SK-N-DZ (cell line): ENCODE data around the gene GALNT11.
"Not testable (repeated sequence)": the region's sequence is repeated elsewhere in the genome, so short reads cannot be mapped to it uniquely, and the experiment has no call there.

ENCODE experiments used
- DNase-seq: peaks from one replicate; pipeline ENCODE4 v3.0.0-alpha.2; 2015; ENCODE audit warnings: low spot score

Gene GALNT11

DNA sequence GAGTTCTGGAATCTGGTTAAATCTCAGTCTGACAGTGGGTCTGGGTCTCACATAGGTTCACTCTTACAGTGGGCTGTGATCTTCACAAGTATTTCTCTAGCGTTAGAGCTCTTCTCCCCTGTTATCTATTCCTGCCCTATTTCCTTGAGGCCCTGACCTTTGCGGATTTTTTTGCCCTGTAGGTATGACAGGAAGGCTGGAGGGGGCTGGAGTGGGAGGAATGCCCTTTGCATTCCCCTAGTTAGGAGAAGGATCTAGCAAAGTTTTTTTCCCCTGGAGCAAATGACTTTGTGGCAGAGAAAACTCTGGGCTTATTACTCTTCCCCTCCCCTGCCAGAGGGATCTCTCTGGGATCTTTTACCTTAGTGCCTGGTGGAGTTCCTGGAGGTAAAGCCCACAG, 49.2 kb downstream of the GALNT11 start:
- no peak for DNase-seq

DNA sequence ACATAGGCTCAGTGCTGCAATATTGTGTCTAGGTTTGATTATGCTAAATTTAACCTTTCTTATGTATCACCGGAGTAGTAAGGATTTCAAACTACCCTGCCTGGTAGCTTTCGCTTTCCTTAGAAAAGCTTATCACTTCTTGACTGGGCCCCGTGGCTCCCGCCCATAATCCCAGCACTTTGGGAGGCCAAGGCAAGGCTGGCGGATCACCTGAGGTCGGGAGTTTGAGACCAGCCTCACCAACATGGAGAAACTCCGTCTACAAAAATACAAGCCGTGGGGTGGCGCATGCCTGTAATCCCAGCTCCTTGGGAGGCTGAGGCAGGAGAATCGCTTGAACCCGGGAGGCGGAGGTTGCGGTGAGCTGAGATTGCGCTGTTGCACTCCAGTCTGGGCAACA, 49.9 kb downstream of the GALNT11 start:
- not testable (repeated sequence) for DNase-seq

DNA sequence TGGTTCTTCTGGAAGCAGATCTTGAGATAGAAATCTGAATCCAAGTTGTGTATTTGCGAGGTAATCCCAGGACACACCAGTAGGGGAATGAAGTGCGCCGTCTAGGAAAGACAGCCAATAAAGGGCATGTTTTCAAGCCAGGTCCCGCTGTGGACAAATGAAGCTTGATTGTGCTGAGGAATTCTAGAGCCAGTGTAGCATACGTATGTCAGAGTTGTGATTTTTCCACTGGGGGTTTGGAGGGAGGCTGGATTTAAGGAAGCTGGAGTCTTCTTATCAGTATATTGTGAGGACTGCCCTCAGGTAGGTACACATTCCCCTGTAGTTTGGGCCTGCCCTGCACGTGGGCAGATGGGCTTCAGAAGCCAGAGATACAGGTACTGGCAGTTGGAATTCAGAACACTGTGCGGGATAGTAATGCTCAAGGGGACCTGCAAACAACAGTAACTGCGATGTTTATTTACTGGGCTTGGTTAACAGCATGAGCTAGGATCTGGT, 50.9 kb downstream of the GALNT11 start:
- DNase-seq, result peak; percentile 65

DNA sequence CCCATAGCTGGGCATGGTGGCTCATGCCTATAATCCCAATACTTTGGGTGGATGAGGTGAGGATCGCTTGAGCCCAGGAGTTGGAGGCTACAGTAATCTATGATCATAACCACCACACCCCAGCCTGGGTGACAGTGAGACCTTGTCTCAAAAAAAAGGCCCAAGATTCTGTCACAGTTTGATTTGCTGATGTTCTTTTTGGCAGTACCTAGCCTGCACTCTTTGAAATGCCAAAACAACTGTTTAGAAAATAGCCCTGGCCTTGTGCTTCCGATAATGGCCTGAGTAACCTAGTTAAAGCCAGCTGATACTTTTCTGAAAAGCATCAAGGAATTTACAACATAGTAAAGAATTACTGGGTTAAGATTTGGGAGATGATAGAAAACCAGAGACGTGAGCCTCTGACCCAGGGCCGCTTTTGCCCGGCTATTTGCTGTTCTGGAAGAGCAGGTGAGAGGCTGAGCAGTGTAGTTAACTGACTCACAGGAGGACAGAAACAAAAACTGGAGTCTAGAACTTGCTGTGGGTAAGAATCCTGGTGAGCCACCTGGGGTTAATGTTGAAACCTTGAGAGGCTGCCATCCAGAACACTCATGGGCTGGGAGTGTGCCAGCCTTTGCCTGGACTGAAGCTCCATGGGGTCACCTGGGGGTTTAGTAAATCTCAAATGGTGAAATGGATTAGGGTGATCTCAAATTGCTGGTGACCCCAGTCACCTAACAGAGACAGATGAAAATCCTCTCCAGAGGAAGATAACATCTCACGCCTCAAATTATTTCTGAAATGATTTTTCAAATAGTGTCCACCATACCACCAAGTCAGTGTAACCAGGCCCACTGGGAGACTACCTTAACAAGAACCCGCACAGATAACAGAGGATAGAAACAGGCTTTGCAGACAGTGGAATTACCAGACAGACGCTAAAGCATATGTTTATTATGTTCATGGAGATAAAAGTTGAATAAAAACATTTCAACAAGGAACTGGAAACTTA, 51.8 kb downstream of the GALNT11 start:
- DNase-seq, result peak; percentile 21

DNA sequence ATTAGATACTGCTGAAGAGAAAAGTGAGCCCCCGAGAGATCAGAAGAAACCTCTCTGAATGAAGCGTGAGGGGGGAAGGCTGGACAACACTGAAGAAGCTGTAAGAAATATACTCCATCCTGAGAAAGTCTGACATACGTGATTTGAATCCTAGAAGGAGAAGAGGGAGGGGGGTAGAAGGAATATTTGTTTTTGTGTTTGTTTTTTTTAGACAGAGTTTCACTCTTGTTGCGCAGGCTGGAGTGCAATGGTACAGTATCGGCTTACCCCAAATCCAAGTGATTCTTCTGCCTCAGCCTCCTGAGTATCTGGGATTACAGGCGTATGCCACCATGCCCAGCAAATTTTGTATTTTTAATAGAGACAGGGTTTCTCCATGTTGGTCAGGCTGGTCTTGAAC, 52.6 kb downstream of the GALNT11 start:
- no peak for DNase-seq

DNA sequence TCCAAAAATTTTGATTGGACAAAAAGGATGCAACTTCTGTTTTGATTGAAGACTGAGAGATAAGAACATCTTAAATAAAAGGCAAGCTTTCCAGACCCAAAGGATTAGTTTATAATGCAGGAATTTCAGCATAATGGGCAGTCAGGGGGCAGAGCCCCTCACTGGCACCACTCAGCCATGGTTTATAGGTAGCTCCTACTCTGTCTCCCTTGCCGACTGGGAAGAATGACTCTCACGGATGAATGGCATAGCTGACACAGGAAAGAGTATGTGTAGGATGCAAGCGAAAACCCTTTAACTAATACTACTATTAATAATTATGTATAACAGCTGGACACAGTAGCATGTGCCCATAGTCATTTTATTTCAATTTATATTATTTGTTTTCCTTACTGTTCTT, 53.3 kb downstream of the GALNT11 start:
- no peak for DNase-seq

DNA sequence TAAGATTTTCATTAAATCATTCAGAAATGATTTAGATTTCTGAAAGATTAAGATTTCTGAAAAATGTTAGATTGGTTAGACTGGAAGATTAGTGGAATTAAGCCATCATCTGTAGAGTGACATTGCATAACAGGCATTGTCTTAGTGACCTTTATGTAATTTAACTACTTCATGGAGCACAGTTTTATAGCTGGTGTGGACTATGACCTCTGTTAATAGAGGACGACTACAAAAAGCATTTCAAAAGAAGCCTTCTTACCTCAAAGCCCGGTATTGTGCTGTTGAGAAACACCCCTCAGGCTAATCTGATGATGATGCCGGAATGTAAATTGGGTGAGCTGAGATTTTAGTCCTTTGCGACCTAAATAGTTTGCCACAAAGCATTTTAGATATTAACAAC, 55.6 kb downstream of the GALNT11 start:
- DNase-seq, result no peak

DNA sequence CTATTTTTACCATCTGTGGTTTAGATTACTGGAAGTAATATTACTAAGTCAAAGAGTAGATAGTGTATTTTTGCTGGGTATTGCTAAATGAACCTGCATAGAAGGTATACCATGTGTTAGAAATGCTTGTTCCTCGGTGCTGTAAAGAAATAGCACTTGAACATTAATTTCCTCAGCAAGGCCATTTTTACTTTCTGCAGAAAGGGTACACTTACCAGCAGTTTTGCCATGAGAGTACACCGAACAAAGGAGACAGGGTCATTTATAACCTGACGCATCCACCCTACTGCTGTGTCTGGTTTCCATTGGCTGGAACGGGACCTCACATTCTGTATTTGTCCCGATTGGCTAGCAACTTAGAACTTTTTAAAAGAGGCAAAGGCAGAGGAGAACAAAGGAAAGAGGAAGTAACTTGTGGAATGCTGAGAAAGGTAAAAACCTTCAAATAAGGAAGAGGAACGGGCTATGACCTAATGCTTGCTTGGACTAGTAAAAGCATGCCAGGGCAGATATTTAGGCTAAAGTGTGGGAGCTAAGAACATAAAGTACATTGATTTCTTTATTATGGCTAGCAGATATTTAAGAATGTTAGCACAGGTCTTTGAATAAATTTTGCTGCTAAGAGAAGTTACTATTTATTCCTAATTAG, 56.7 kb downstream of the GALNT11 start:
- DNase-seq, result not testable (repeated sequence)

DNA sequence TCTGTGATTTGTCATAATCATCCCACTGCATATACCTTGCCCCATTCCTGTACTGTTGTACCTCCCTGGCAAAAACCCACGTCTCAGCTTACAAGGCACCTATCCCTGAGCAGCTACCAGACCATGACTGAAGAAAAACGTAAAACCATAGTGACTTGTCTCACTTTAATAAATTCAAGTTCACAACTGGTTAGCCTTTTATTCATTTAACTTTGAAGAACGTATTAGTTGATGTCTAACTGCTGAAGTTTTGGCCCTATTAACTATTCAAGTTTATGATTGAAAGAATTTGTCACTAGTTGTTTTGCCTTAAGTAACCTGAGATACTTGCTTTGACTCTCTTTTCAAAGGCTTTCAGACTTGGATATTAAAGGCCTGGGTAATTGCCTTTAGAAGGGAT, 59.7 kb downstream of the GALNT11 start:
- DNase-seq, result no peak

DNA sequence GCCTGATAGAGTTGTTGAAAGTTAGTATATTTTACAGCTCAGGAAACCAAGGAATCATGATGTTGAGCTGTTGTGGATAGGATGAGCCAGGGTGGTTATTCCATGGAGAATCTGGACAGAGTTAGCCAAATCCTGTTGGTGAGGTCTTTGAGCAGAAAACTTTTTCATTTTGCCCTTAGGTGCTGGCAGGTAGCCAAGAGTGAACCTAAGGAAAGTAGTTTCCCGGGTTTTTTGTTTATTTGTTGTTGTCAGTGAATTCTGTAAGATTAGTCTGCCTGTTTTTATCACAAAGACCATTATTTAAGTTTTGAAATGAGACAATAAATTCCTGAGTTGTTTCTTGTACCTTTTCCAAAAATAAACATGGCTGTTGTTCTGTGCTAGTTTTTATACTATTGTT, 61.0 kb downstream of the GALNT11 start:
- no peak for DNase-seq

DNA sequence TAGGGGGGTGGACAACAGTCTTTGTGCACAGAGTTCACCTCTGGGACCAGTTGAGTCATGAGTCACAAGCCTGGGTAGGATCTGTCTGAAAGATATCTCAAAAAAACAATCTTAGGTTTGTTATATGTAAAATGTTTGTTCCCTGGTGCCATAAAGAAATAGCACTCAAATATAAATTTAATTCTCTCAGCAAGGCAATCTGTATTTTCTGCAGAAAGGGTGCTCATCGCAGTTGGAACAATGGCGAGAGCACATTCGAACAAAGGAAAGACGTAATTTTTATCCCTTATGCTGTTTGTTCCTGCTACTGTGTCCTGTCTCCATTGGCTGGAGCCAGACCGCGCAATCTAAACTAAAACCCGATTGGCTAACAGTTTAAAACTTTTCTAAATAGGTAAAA, 63.7 kb downstream of the GALNT11 start:
- DNase-seq, result no peak

DNA sequence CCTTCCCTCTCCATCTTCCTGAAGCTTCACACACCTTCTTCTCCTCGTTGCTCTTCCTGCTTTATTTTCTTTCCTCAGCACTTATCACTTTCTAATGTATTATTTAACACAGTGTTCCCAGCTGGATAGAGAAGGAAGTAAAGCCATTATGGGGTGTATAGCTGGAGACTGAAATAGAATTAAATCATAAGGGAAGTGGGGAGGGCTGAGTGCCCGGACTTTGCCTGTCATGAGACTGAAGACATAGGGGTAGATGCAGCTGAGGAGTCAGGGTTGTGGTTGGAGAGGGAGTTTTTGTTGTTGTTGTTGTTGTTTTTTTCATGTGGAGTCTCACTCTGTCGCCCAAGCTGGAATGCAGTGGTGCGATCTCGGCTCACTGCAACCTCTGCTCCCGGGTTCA, 65.3 kb downstream of the GALNT11 start:
- no peak for DNase-seq

DNA sequence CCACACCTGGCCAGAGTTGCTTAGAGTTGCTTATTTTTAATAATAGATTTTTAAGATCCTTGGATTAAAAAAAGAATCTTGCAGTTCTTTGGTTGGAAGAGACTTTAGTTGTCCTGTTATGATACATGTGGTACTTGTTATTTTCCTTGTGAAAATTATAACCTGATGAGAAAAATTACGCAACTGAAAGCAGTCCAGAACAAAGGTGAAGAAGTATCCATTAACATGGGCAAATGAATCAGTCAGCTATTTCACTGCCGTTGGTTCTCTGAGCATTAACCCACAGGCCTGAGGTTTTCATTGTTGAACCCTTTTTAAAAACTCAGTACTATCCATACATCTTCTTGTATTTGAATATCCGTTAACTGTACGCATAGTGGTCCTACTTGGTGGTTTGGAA, 68.2 kb downstream of the GALNT11 start:
- no peak for DNase-seq

DNA sequence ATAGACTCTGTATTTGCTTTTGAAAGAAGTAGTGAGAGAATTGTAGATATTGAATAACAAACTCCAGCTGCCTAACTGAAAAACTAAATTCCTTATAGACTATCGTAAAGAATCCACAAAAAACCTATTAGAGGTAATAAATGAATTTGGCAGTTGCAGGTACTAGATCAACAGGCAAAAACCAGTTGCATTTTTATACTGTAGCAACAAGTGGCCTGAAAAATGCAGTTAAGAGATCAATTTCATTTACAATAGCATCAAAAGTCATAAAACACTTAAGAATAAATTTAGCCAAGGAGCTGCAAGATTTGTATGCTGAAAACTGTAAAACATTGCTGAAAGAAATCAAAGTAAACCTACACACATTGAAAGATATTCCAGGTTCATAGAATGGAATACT, 70.3 kb downstream of the GALNT11 start:
- no peak for DNase-seq

DNA sequence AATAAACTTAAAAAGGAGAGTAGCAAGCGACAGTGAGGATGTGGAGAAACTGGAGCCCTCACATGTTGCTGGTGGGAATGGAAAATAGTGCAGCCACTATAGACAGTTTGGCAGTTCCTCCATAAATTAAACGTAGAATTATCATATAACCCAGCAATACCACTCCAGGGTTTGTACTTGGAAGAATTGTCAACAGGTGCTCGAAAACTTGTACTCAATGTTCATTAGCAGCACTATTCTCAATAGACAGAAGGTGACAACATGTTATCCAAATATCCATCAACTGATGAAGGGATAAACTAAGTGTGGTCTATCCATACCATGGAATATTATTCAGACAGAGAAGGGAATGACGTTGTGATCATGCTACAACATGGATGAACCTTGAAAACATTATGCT, 71.9 kb downstream of the GALNT11 start:
- no peak for DNase-seq

DNA sequence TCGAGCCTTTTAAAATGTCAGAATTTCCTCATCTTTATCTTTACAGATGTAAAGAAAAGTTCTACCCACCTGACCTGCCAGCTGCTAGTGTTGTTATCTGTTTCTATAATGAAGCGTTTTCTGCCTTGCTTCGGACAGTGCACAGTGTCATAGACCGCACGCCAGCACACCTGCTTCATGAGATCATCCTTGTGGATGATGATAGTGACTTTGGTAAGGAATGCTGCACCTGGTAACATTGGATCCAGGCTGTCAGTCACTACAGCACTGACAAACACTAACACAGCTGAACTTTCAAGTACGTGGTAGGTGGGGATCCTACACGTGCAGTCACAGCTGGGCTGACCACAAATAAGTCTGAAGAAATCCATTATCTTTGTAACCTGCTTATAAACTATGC, 77.6 kb downstream of the GALNT11 start:
- no peak for DNase-seq

DNA sequence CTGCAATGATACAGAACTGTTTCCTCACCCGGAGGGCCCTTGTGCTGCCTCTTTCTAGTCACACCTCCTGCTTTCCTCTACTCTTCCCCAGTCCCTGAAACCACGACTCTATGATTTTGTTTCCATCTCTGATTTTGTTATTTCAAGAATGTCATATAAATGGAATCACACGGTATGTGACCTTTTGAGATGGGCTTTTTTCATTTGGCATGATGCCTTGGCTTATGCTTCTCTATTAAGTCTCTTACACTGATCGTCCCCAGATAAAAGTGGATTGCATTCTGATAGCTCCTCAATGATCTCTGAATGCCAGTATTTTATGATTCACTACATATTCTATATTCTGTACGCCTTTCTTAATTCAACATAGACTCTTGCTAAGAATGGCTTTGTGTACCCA, 78.2 kb downstream of the GALNT11 start:
- no peak for DNase-seq

DNA sequence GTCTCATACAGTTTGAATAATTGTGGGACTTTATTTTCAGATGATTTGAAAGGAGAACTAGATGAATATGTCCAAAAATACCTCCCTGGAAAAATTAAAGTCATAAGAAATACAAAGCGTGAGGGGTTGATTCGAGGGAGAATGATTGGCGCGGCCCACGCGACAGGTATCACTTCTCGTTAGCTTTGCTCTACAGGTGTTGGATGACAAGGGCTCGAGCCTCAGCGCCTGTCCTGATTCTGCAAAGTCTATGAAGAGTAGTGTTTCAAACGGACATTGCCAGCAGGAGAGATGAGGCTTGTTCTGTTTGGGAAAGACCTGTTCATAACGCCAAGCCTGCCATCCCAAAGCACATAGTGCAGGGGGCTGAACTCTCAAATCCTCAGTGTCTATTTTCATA, 79.7 kb downstream of the GALNT11 start:
- DNase-seq, result no peak

DNA sequence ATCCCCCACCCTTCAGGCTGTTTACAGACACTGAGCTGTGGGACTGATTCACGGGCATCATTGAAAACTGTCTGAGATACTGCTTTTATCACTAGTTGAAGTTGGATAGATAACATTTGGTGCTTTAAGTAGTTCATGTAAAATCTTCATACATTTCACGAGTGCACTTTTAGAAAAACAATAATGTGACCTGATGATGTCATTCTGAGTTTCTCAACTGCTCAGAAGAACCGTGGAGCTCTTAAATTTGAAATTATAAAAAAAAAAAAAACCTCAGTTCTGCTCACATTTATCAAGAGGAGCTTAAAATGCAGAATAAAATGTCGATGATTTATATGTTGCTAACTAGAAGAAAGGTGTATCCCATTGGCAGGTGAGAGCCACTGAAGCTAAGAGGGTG, 81.5 kb downstream of the GALNT11 start:
- DNase-seq, result no peak

DNA sequence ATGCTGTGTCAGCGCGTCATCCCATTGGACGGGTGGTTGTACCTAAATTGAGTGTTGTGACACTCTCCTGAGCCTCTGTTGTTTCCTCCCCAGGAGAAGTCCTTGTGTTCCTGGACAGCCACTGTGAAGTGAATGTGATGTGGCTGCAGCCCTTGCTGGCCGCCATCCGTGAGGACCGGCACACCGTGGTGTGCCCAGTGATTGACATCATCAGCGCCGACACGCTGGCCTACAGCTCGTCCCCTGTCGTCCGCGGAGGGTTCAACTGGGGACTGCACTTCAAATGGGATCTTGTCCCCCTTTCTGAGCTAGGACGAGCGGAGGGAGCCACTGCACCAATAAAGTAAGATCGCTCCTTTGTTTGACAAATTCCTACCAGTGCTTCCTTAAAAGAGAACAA, 82.5 kb downstream of the GALNT11 start:
- DNase-seq, result no peak

DNA sequence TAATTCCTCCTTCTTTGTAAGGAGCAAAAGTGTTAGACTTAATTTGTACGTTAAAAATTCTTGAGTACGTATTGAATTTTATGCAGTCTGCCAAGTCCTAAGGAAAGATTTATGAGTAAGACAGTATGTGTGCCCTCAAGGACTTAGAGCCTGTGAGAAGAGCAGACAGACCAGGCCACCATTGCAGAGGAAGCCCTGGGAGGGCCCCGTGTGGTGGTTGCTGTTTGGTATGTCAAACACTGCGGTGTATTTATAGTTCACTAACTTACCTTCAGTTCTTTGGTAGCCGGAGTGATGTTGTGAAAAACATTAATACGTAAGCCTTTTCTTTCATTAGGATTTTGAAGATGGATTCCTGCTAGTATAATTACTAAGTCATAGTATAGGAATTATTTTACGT, 82.9 kb downstream of the GALNT11 start:
- DNase-seq, result no peak

DNA sequence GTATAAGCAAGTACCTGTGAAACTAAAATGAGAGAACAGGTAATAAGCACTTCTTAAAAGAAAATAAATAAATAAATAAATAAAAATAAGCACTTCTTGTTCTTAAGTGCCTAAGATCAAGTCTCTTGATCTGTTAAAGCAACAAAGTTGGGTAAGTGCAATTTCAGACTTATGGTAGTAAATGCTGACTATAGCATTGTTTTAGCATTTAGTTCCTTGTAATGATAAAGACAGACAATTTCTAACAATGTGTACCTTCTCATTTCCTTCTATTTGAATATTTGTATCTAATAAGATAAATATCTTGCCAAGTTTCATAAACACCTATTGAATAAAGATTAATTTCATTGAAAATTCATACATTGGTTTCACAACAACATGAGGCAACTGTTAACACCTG, 87.4 kb downstream of the GALNT11 start:
- DNase-seq, result no peak
